ENCODE data around the gene MRPL24. TPM values are rescaled to one million over a fixed set of nuclear protein-coding genes. Genes with fewer than 3 reads are reported as not detected.

The MRPL24 gene
- total and polyA plus RNA-seq, 2 of the 8 experiments (the other 6 are each of a cell fraction or from before 2014, with no cell fraction given), result 29.7 to 35.2 TPM

DNA sequence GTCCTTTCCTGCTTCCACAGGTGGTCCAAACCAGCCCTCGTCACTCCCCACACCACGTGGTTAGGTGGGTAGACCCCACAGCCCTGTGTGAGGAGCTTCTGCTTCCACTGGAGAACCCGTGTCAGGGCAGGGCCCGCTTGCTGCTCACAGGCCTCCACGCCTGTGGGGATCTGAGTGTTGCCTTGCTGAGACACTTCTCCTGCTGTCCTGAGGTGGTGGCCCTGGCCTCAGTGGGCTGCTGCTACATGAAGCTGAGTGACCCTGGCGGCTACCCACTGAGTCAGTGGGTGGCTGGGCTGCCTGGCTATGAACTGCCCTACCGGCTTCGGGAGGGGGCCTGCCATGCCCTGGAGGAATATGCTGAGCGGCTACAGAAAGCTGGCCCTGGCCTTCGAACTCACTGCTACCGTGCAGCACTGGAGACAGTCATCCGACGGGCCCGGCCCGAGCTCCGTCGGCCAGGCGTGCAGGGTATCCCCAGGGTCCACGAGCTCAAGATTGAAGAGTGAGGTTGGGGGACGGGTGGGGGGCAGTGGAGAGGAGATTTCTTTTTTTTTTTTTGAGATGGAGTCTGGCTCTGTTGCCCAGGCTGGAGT, 6.8 kb downstream of the MRPL24 start:
- Histone ChIP-seq H3K79me1 (ENCODE audit: low read depth, low read length) (peaks cover 3% of the 10 kb centered on the region), H3K36me3 (ENCODE audit: control insufficient read depth in 2 of 4, insufficient read depth in 4 of 4, low read length in 3 of 4) (peaks cover 0 to 18% (median 0%) of the 10 kb centered on the region in 4 experiments; a peak in 3 of 8 replicates), H4K5ac (ENCODE audit: insufficient read length, low read depth, low read length) (no peak overlapping the region), H3K27ac (ENCODE audit: low read depth, low read length) (no peak overlapping the region), H2AK5ac (ENCODE audit: low read depth, low read length) (no peak overlapping the region), H2BK5ac (ENCODE audit: low read depth, low read length) (no peak overlapping the region), H3K23ac (ENCODE audit: insufficient read length) (no peak overlapping the region), H3K4me2 (ENCODE audit: insufficient read depth in 1 of 2, low read depth in 2 of 2, low read length in 2 of 2) (no peak overlapping the region), H4K8ac (ENCODE audit: extremely low read depth, insufficient read depth, low read length) (no peak overlapping the region), H2BK15ac (ENCODE audit: low read length) (no peak overlapping the region), H3K4me1 (replicated peaks in 1 of 4; ENCODE audit: control insufficient read depth in 3 of 4, insufficient read depth in 4 of 4, low read length in 3 of 4) (no peaks in the 10 kb centered on the region), H2BK20ac (ENCODE audit: low read length) (no peak overlapping the region), H3K79me2 (ENCODE audit: control insufficient read depth in 1 of 2, insufficient read depth in 2 of 2, low read length in 2 of 2) (peaks cover 5 to 14% of the 10 kb centered on the region in 2 experiments; a peak in 2 of 4 replicates), H3K9me3 (ENCODE audit: insufficient read depth in 2 of 2, low read depth in 1 of 2, low read length in 1 of 2) (no peaks in the 10 kb centered on the region), H4K20me1 (replicated peaks in 1 of 2; ENCODE audit: control insufficient read depth in 1 of 2, insufficient read depth in 2 of 2, low read length in 2 of 2) (peaks cover 0 to 8% of the 10 kb centered on the region in 2 experiments), H3K56ac (replicated peaks; ENCODE audit: insufficient read length, low read depth, low read length) (no peak overlapping the region), H3K18ac (ENCODE audit: extremely low read depth, low read length) (no peak overlapping the region), H3K4ac (replicated peaks; ENCODE audit: insufficient read length, low read depth, low read length) (no peak overlapping the region), H3K27me3 (replicated peaks in 1 of 4; ENCODE audit: control insufficient read depth in 3 of 4, extremely low read depth in 1 of 4, insufficient read depth in 3 of 4, low read length in 3 of 4) (no peaks in the 10 kb centered on the region), H2BK120ac (replicated peaks; ENCODE audit: low read depth, low read length) (no peak overlapping the region), H3K9ac (replicated peaks in 1 of 4; ENCODE audit: extremely low read depth in 1 of 4, low read depth in 3 of 4, low read length in 3 of 4) (no peak overlapping the region), H3K23me2 (ENCODE audit: low read depth, low read length) (0 out of 2 replicates have a peak, but pooled peaks cover under 1% of the 10 kb centered on the region), H3K4me3 (ENCODE audit: extremely low read depth in 1 of 4, insufficient read depth in 2 of 4, low read depth in 3 of 4, low read length in 4 of 4) (no peak overlapping the region), H4K91ac (replicated peaks; ENCODE audit: insufficient read length, low read length) (no peak overlapping the region), H2BK12ac (ENCODE audit: low read depth, low read length) (no peak overlapping the region), H2AFZ (ENCODE audit: low read length) (no peak overlapping the region), H3K14ac (ENCODE audit: insufficient read length) (no peak overlapping the region)
- DNase-seq (ENCODE audit: low read depth in 1 of 2, low spot score in 2 of 2) (no peak), FAIRE-seq (no peak)
- CTCF ChIA-PET (ENCODE audit: partially characterized antibody), result interaction anchor here (0.6 to 65.2 kb wide), 4 partner anchors 8 to 125 kb away, joined by 3 to 4284 read pairs (median 19); partner anchors contain the start of genes CRABP2, INSRR, METTL25B and NES
- POLR2A ChIA-PET (ENCODE audit: partially characterized antibody), result interaction anchor here (0.6 to 13.3 kb wide), 5 partner anchors 9 to 297 kb away, joined by 3 to 214 read pairs (median 5); partner anchors contain the start of genes HDGF and MRPL24
- 90% methylated on average over 20 of the region's 20 CpGs; no CpG with 5 or more reads in 1 of the 2 experiments for WGBS, 2 experiments (ENCODE audit: extremely low coverage in 1 of 2, insufficient coverage in 1 of 2, insufficient read length in 1 of 2, insufficient replicate concordance in 2 of 2, low coverage in 1 of 2, low lambda C conversion rate in 2 of 2, missing lambda C conversion rate in 1 of 2)
- no peak for TF ChIP-seq SAP30 (IDR thresholded peaks at IDR 0.05; ENCODE audit: insufficient read depth, insufficient replicate concordance, low read length)
- TF ChIP-seq MAFK (IDR thresholded peaks at IDR 0.05; ENCODE audit: low read depth, low read length), result no peak
- no peak for TF ChIP-seq GTF2F1 (IDR thresholded peaks at IDR 0.05; ENCODE audit: borderline replicate concordance, low read depth, low read length)
- no peak for TF ChIP-seq NRF1 (IDR thresholded peaks at IDR 0.05; ENCODE audit: low read depth, low read length)
- TF ChIP-seq TEAD4 (IDR thresholded peaks at IDR 0.05; ENCODE audit: low read depth, low read length), result no peak
- TF ChIP-seq, protein P1, sequence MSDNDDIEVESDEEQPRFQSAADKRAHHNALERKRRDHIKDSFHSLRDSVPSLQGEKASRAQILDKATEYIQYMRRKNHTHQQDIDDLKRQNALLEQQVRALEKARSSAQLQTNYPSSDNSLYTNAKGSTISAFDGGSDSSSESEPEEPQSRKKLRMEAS (IDR thresholded peaks at IDR 0.05), result no peak
- TF ChIP-seq KDM1A (IDR thresholded peaks at IDR 0.05; ENCODE audit: borderline replicate concordance, low read length), result no peak
- no peak for TF ChIP-seq POU5F1 (IDR thresholded peaks at IDR 0.05; ENCODE audit: low read depth, low read length)
- no peak for TF ChIP-seq JUN (IDR thresholded peaks at IDR 0.05; ENCODE audit: low read depth, low read length)
- TF ChIP-seq TAF7 (optimal IDR thresholded peaks at IDR 0.05; ENCODE audit: borderline replicate concordance, low read depth, low read length), result no peak
- no peak for TF ChIP-seq SRF (IDR thresholded peaks at IDR 0.05; ENCODE audit: low read depth, low read length)
- no peak for TF ChIP-seq ATF3 (IDR thresholded peaks at IDR 0.05; ENCODE audit: insufficient read depth, low read depth, low read length)

Data from H1 (cell line).